HepG2 (cell line): Measurements from ENCODE around the gene DAPK1. TPM values are rescaled to one million over a fixed set of nuclear protein-coding genes. Genes with fewer than 3 reads are reported as not detected.

Experiments
- ARHGAP35 ChIP-seq: sonication (generic); formaldehyde crosslinking; IDR thresholded peaks from 2 replicates; pipeline ENCODE4 v1.9.0; 2022; ENCODE audit warnings: mild to moderate bottlenecking, inconsistent platforms, moderate library complexity, missing genetic modification reagents, borderline replicate concordance
- ATF4 ChIP-seq, 2 experiments: fragments of 450-650 bp in 1 of 2; sonication (generic) in 1 of 2; formaldehyde crosslinking; IDR thresholded peaks; 2 replicates each; pipeline versions ENCODE4 v1.5.0 to v1.8.0; 2020 to 2022; ENCODE audit warnings: mild to moderate bottlenecking in 1 of 2, missing genetic modification reagents in 1 of 2
- E2F1 ChIP-seq: sonication (generic); formaldehyde crosslinking; IDR thresholded peaks from 2 replicates; pipeline ENCODE4 v1.5.0; 2020; ENCODE audit warnings: missing genetic modification reagents
- GRHL1 ChIP-seq: sonication (generic); formaldehyde crosslinking; conservative IDR thresholded peaks from 2 replicates; pipeline ENCODE4 v1.8.0; 2022; ENCODE audit warnings: missing genetic modification reagents
- NFATC3 ChIP-seq: sonication (generic); formaldehyde crosslinking; IDR thresholded peaks from 2 replicates; pipeline ENCODE4 v1.5.1; 2020; ENCODE audit warnings: mild to moderate bottlenecking, missing genetic modification reagents
- NFYC ChIP-seq: IDR thresholded peaks from 2 replicates; pipeline ENCODE4 v1.6.1; 2016; ENCODE audit warnings: missing genetic modification reagents, missing compliant biosample characterization
- SOX13 ChIP-seq, 3 experiments: fragments of 450-650 bp in 1 of 3; sonication (generic) in 1 of 3; formaldehyde crosslinking in 1 of 3; IDR thresholded peaks in 2 of 3; conservative IDR thresholded peaks in 1 of 3; 2 replicates each; pipeline versions ENCODE4 v1.5.0 to v1.6.1; 2016 to 2020; ENCODE audit warnings: antibody characterized with exemption in 1 of 3, mild to moderate bottlenecking in 1 of 3, missing compliant biosample characterization in 1 of 3, missing genetic modification reagents in 1 of 3, moderate library complexity in 1 of 3
- SPEN ChIP-seq: sonication (generic); formaldehyde crosslinking; IDR thresholded peaks from 2 replicates; pipeline ENCODE4 v1.5.1; 2020; ENCODE audit warnings: low read depth, mild to moderate bottlenecking, missing genetic modification reagents
- TRAFD1 ChIP-seq: sonication (generic); formaldehyde crosslinking; IDR thresholded peaks from 2 replicates; pipeline ENCODE4 v1.5.1; 2020; ENCODE audit warnings: missing genetic modification reagents, mild to moderate bottlenecking, borderline replicate concordance
- WIZ ChIP-seq: sonication (generic); formaldehyde crosslinking; IDR thresholded peaks from 2 replicates; pipeline ENCODE4 v1.5.1; 2020; ENCODE audit warnings: mild to moderate bottlenecking, missing genetic modification reagents
- ZFP82 ChIP-seq: sonication (generic); formaldehyde crosslinking; IDR thresholded peaks from 2 replicates; pipeline ENCODE4 v1.5.1; 2020; ENCODE audit warnings: mild to moderate bottlenecking, missing genetic modification reagents, borderline replicate concordance
- ZNF101 ChIP-seq: sonication (generic); formaldehyde crosslinking; IDR thresholded peaks from 2 replicates; pipeline ENCODE4 v1.4.0; 2020; ENCODE audit warnings: mild to moderate bottlenecking, low read depth, missing genetic modification reagents, borderline replicate concordance
- ZNF343 ChIP-seq: sonication (generic); formaldehyde crosslinking; IDR thresholded peaks from 2 replicates; pipeline ENCODE4 v1.4.0; 2020; ENCODE audit warnings: mild to moderate bottlenecking, missing genetic modification reagents
- ZNF574 ChIP-seq: sonication (generic); formaldehyde crosslinking; IDR thresholded peaks from 2 replicates; pipeline ENCODE4 v1.4.0; 2020; ENCODE audit warnings: missing genetic modification reagents
- ZNF660 ChIP-seq: sonication (generic); formaldehyde crosslinking; IDR thresholded peaks from 2 replicates; pipeline ENCODE4 v1.5.1; 2020; ENCODE audit warnings: mild to moderate bottlenecking, low read depth, missing genetic modification reagents, borderline replicate concordance
- ZNF781 ChIP-seq: sonication (generic); formaldehyde crosslinking; IDR thresholded peaks from 2 replicates; pipeline ENCODE4 v1.5.1; 2020; ENCODE audit warnings: borderline replicate concordance, mild to moderate bottlenecking, missing genetic modification reagents; ENCODE audit errors: not compliant biosample characterization
- ZSCAN5A ChIP-seq: sonication (generic); formaldehyde crosslinking; IDR thresholded peaks from 2 replicates; pipeline ENCODE4 v1.8.0; 2022; ENCODE audit warnings: mild to moderate bottlenecking, missing genetic modification reagents, borderline replicate concordance
- polyA plus RNA-seq, 8 experiments: library from polyadenylated mRNA; depleted of rRNA in 3 of 8; stranded (reverse) in 7 of 8; unstranded in 1 of 8; fragments of >200 nt; fragmentation: Illumina TruSeq in 4 of 8; extraction: Trizol in 4 of 8; gene quantifications; 2 replicates each; pipeline versions ENCODE4 v1.2.1 to v1.2.3, GENCODE V29; 2011 to 2016; ENCODE audit warnings: low read depth in 4 of 8, missing spikeins in 1 of 8, mixed read lengths in 1 of 8; ENCODE audit not compliant: insufficient read depth in 1 of 8
- total RNA-seq, 5 experiments: library from RNA; depleted of rRNA; stranded (reverse); fragments of >200 nt; fragmentation: Illumina TruSeq; extraction: Trizol; gene quantifications; 2 replicates each; pipeline ENCODE4 v1.2.3, GENCODE V29; 2016; ENCODE audit warnings: low read depth in 1 of 5

Gene DAPK1
- total and polyA plus RNA-seq, 2 of the 13 experiments (the other 11 are each of a cell fraction or from before 2014, with no cell fraction given): 35.7 to 35.9 TPM

- TF ChIP-seq TRAFD1 (CRISPR knock-in tag) (no peak), NFYC (CRISPR knock-in tag) (no peak), ZFP82 (CRISPR knock-in tag) (no peak; the same call in 1 of the 2 replicates), E2F1 (CRISPR knock-in tag) (no peak), ARHGAP35 (no peak), ZNF781 (CRISPR knock-in tag) (no peak), ATF4 (CRISPR knock-in tag; IDR thresholded peaks at IDR 0.05) (peak in 1 of 2 experiments; percentile 52; a peak in 2 of 4 replicates), ZSCAN5A (CRISPR knock-in tag) (no peak), ZNF101 (CRISPR knock-in tag) (no peak), SOX13 (IDR thresholded peaks at IDR 0.05) (no peak), SOX13 (CRISPR knock-in tag; conservative IDR thresholded peaks at IDR 0.05 in 1 of 2, IDR thresholded peaks at IDR 0.05 in 1 of 2) (no peak), NFATC3 (CRISPR knock-in tag) (no peak), GRHL1 (no peak), WIZ (CRISPR knock-in tag) (no peak), ZNF343 (CRISPR knock-in tag) (no peak), SPEN (CRISPR knock-in tag) (no peak), ZNF660 (CRISPR knock-in tag) (no peak), ZNF574 (CRISPR knock-in tag) (peak; percentile 29)
Measured at GRCh38 chr9:87498046-87498810, 561 bp downstream of the DAPK1 start (continued).
